Stimulated activated naive CD4-positive, alpha-beta T cell treated with Interleukin-2 at 50 U/mL for 16 hours (primary cell): Measurements from ENCODE around the gene CLIC2.
A peak's percentile ranks its signal among the peaks of the same experiment; 100 is the strongest.
"Not testable (repeated sequence)": the region's sequence is repeated elsewhere in the genome, so short reads cannot be mapped to it uniquely, and the experiment has no call there.

Source experiments
- DNase-seq: peaks from one replicate; lab custom pipeline; 2025; lab: John Stamatoyannopoulos, UW

Gene CLIC2

GRCh38 chrX:155334486-155335336, at the start of gene CLIC2:
Gene CLIC2, minus strand, starts transcription at chrX:155334614. Its CDS starts 187 bp downstream, at chrX:155334427.
- no peak for DNase-seq

GRCh38 chrX:155382529-155382967, 48.1 kb upstream of the CLIC2 start:
- DNase-seq, result not testable (repeated sequence)

GRCh38 chrX:155381843-155382528, 47.6 kb upstream of the CLIC2 start, which contains the start of gene F8A2:
Gene F8A2, plus strand, starts transcription at chrX:155382095. Its CDS starts 20 bp downstream, at chrX:155382115.
- not testable (repeated sequence) for DNase-seq

GRCh38 chrX:155379802-155380201, 45.4 kb upstream of the CLIC2 start:
- DNase-seq, result not testable (repeated sequence)

GRCh38 chrX:155373777-155374458, 39.5 kb upstream of the CLIC2 start:
- not testable (repeated sequence) for DNase-seq

- not testable (repeated sequence) for DNase-seq
Observed at GRCh38 chrX:155363712-155364111, 29.3 kb upstream of the CLIC2 start.

- not testable (repeated sequence) for DNase-seq
Observed at GRCh38 chrX:155349448-155349847, 15.0 kb upstream of the CLIC2 start.

GRCh38 chrX:155345689-155346088, 11.3 kb upstream of the CLIC2 start:
- DNase-seq, result not testable (repeated sequence)

- not testable (repeated sequence) for DNase-seq
Observed at GRCh38 chrX:155335337-155335712, 911 bp upstream of the CLIC2 start.

GRCh38 chrX:155333544-155334100, 792 bp downstream of the CLIC2 start:
- no peak for DNase-seq

GRCh38 chrX:155330992-155331391, 3.4 kb downstream of the CLIC2 start:
- DNase-seq, result no peak

GRCh38 chrX:155329293-155329692, 5.1 kb downstream of the CLIC2 start:
- DNase-seq, result no peak

- DNase-seq, result no peak
Observed at GRCh38 chrX:155326610-155327009, 7.8 kb downstream of the CLIC2 start.

- DNase-seq, result no peak
Observed at GRCh38 chrX:155314260-155314659, 20.2 kb downstream of the CLIC2 start.

- DNase-seq, result no peak
Observed at GRCh38 chrX:155313766-155314165, 20.6 kb downstream of the CLIC2 start.

GRCh38 chrX:155293771-155294170, 40.6 kb downstream of the CLIC2 start:
- DNase-seq, result no peak

GRCh38 chrX:155279873-155280272, 54.5 kb downstream of the CLIC2 start:
- no peak for DNase-seq

- no peak for DNase-seq
Observed at GRCh38 chrX:155270969-155271368, 63.4 kb downstream of the CLIC2 start.

- DNase-seq, result not testable (repeated sequence)
Observed at GRCh38 chrX:155267995-155268394, 66.4 kb downstream of the CLIC2 start.

- DNase-seq, result no peak
Observed at GRCh38 chrX:155266439-155266838, 68.0 kb downstream of the CLIC2 start.

GRCh38 chrX:155263854-155264628, 70.4 kb downstream of the CLIC2 start, which contains the start of gene RAB39B:
Gene RAB39B, minus strand, starts transcription at chrX:155264491. Its CDS starts 203 bp downstream, at chrX:155264288.
- DNase-seq, result peak; percentile 71
